ENCODE results near the gene ADCY3.

DNA sequence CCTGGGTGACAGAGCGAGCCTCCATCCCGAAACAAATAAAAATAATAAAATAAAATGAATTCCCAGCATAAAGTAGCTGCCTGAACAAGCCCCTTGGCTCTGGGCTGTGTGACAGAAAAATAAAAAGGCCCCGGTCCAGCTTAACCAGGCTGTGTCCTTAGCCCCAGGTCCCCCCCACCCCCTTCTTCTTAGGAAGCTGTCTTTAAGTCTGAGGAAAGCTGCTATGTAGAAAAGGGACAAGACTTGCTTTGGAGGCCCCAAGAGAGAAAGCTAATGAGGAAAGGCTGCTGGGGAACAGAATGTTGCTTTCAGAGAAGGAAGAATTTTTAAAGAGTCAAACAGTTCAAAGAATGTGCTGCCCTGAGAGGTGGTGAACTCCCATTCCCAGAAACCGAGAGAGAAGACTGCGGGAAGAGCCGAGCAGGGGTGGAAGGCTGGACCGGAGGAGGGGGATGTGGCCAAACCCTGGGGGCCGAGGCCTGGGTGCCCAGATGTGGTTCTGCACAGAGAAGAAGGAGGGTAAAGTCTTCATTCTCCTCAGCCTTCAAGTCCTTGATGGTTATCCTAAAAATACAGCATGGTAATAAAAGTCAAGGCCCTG, 64.9 kb downstream of the ADCY3 start:
- TF ChIP-seq POLR2A (IDR thresholded peaks at IDR 0.05), result no peak
- TF ChIP-seq, protein P1, sequence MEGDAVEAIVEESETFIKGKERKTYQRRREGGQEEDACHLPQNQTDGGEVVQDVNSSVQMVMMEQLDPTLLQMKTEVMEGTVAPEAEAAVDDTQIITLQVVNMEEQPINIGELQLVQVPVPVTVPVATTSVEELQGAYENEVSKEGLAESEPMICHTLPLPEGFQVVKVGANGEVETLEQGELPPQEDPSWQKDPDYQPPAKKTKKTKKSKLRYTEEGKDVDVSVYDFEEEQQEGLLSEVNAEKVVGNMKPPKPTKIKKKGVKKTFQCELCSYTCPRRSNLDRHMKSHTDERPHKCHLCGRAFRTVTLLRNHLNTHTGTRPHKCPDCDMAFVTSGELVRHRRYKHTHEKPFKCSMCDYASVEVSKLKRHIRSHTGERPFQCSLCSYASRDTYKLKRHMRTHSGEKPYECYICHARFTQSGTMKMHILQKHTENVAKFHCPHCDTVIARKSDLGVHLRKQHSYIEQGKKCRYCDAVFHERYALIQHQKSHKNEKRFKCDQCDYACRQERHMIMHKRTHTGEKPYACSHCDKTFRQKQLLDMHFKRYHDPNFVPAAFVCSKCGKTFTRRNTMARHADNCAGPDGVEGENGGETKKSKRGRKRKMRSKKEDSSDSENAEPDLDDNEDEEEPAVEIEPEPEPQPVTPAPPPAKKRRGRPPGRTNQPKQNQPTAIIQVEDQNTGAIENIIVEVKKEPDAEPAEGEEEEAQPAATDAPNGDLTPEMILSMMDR (IDR thresholded peaks at IDR 0.05), result no peak
